ENCODE results near the gene SELL.
"Not testable (repeated sequence)": the region's sequence is repeated elsewhere in the genome, so short reads cannot be mapped to it uniquely, and the experiment has no call there.

The SELL gene

DNA sequence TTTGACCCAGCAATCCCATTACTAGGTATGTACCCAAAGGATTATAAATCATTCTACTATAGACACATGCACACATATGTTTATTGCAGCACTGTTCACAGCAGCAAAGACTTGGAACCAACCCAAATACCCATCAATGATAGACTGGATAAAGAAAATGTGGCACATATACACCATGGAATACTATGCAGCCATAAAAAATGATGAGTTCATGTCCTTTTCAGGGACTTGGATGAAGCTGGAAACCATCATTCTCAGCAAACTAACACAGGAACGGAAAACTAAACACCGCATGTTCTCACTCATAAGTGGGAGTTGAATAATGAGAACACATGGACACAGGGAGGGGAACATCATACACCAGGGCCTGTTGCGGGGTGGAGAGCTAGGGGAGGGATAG, 41.2 kb downstream of the SELL start:
- DNase-seq (ENCODE audit: extremely low read depth in 1 of 2, low read depth in 1 of 2), result not testable (repeated sequence)

DNA sequence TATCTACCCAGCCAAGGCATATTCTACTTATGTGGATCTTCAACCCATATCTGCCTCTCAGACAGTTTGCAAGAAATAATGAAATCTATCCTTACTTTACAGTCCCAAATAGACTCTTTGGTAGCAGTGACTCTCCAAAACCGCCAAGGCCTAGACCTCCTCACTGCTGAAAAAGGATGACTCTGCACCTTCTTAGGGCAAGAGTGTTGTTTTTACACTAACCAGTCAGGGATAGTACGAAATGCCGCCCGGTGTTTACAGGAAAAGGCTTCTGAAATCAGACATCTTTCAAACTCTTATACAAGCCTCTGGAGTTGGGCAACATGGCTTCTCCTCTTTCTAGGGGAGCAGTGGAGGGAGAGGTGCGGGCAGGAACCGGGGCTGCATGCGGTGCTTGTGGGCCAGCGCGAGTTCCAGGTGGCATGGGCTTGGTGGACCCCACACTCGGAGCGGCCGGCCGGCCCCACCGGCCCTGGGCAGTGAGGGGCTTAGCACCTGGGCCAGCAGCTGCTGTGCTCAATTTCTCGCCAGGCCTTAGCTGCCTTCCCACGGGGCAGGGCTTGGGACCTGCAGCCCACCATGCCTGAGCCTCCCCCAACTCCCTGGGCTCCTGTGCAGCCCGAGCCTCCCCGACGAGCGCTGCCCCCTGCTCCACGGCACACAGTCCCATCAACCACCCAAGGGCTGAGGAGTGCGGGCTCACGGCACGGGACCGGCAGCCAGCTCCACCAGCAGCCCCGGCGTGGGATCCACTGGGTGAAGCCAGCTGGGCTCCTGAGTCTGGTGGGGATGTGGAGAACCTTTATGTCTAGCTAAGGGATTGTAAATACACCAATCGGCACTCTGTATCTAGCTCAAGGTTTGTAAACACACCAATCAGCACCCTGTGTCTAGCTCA, 43.5 kb downstream of the SELL start:
- not testable (repeated sequence) for DNase-seq (ENCODE audit: extremely low read depth in 1 of 2, low read depth in 1 of 2)

DNA sequence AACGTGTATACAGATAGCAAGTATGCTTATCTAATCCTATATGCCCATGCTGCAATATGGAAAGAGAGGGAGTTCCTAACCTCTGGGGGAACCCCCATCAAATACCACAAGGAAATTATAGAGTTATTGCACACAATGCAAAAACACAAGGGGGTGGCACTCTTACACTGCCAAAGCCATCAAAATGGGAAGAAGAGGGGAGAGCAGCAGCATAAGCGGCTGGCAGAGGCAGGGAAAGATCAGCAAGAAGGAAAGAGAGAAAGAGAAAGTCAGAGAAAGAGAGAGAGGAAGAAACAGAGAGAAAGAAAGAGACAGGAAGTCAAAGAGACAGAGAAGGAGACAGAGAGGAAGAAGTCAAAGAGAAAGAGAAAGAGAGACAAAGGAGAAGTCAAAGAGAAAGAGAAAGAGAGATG, 44.2 kb downstream of the SELL start:
- not testable (repeated sequence) for DNase-seq (ENCODE audit: extremely low read depth in 1 of 2, low read depth in 1 of 2)

DNA sequence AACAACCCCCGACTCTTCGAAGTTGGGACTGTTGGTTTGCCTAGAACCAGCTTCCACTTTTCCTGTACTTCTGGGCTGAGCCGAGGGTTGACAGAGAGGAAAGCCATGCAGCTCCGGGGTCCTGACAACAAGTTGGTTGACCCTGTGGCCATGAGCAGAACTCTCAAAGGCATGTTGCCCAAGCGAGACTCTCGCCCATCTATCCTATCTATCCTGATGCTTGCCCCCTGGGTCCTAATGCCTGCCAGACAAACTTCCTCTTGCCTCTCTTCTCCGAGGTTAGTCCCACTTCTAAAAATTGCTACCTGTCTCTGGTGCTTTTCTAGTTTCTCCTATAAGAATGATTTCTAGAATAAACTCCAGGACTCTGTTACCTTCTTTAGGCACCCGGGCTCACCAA, 48.7 kb downstream of the SELL start:
- not testable (repeated sequence) for DNase-seq (ENCODE audit: extremely low read depth in 1 of 2, low read depth in 1 of 2)

DNA sequence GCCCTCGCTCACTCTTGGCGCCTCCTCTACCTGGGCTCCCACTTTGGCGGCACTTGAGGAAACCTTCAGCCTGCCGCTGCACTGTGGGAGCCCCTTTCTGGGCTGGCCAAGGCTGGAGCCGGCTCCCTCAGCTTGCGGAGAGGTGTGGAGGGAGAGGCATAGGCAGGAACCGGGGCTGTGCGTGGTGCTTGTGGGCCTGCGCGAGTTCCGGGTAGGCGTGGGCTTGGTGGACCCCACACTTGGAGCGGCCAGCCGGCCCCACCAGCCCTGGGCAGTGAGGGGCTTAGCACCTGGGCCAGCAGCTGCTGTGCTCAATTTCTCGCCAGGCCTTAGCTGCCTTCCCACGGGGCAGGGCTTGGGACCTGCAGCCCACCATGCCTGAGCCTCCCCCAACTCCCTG, 50.4 kb downstream of the SELL start:
- DNase-seq (ENCODE audit: extremely low read depth in 1 of 2, low read depth in 1 of 2), result not testable (repeated sequence)

DNA sequence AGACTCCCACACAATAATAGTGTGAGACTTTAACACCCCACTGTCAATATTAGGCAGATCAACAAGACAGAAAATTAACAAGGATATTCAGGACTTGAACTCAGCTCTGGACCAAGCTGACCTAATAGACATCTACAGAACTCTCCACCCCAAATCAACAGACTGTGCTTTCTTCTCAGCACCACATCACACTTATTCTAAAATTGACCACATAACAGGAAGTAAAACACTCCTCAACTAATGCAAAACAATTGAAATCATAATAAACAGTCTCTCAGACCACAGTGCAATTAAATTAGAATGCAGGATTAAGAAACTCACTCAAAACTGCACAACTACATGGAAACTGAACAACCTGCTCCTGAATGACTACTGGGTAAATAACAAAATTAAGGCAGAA, 52.6 kb downstream of the SELL start:
- not testable (repeated sequence) for DNase-seq (ENCODE audit: extremely low read depth in 1 of 2, low read depth in 1 of 2)

DNA sequence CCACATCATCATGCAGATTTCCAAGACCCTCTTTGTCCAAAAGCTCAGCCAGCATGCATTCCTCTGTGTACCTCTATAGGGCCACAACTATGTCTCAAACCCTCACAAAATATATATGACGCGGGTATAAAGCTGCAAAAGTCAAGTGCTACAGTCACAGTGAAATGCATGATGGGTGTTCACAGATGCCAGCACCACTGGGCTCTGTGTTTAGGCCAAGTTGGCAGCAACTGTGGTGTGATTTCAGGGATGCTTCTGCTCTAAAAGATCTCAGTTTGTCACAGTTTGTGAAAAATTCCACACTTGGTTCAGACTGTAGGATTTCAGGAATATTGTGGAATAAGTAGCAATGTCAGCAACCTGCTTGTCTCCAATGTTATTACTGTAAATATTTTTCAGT, 57.5 kb downstream of the SELL start:
- no peak for DNase-seq (ENCODE audit: extremely low read depth in 1 of 2, low read depth in 1 of 2)

DNA sequence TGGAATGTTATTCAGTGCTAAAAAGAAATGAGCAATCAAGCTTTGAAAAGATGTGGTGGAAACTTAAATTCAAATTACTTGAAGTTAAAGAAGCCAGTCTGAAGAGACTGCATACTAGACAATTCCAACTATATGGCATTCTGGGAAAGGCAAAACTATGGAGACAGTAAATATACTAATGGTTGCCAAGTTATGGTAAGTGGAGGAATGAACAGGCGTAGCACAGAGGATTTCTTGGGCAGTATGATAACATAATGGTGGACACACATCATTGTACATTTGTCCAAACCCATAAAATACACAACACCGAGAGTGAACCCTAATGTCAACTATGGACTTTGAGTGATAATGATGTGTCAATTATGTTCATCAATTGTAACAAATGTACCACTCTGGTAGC, 60.4 kb downstream of the SELL start:
- DNase-seq (ENCODE audit: extremely low read depth in 1 of 2, low read depth in 1 of 2), result no peak

DNA sequence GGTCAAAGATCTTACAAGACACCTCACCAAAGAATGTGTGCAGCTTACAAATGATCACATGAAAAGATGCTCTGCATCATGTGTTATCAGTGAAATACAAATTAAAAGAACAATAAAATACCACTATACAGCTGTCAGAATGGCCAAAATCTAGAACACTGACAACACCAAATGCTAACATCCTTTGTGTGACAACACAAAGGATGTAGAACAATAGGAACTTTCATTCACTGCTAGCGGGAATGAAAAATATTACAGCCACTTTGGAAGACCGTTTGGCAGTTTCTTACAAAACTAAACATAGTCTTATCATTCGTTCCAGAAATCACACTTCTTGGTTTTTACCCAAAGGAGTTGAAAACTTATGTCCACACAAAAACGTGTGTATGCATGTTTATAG, 60.9 kb downstream of the SELL start:
- no peak for DNase-seq (ENCODE audit: extremely low read depth in 1 of 2, low read depth in 1 of 2)

DNA sequence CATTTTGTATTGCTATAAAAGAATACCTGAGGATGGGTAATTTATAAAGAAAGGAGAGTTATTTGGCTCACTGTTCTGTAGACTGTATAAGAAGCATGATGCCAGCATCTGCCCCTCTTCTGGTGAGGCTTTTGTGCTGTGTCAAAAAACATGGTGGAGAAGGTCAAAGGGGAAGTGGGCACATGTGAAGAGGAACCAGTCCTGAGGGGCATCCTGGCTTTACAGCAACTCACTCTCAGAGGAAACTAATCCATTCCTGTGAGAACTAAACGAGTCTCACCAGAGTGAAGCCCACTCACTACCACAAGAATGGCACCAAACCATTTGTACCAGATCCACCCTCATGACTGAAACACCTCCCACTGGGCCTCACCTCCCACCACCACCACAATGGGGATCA, 62.7 kb downstream of the SELL start:
- DNase-seq (ENCODE audit: extremely low read depth in 1 of 2, low read depth in 1 of 2), result no peak

DNA sequence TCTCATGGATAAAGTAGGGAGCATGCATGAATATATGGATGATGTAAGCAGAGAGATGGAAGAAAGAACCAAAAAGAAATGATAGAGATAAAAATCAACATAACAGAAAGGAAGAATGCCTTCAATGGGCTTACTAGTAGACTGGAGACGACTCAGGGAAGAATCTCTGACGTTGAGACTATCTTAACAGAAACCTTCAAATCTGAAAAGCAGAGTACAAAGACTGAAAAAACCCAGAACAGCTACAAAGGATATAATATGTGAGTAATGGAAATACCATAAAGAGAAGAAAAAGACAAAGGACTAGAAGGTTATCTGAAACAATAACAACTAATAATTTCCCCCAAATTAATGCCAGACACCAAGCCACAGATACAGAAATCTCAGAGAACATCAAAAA, 63.2 kb downstream of the SELL start:
- no peak for DNase-seq (ENCODE audit: extremely low read depth in 1 of 2, low read depth in 1 of 2)

DNA sequence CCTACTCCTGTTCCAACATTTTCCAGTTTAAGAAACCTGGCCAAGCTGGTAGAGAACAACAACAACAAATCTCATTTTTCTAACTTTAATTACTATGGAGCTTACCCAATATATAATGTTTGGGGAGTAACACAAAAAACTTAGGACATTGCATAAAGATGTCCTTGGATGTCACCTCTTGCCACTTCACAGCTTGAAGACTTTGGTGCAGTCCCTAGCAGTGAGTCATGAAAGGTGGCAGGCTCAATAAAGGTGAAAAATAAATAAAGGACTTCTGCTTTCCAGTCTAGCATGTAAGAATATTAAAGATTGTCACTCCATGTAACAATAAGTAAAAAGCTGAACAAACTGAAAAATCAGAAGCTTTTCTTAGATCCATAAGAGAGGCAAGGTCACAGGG, 63.9 kb downstream of the SELL start:
- DNase-seq (ENCODE audit: extremely low read depth in 1 of 2, low read depth in 1 of 2), result no peak

DNA sequence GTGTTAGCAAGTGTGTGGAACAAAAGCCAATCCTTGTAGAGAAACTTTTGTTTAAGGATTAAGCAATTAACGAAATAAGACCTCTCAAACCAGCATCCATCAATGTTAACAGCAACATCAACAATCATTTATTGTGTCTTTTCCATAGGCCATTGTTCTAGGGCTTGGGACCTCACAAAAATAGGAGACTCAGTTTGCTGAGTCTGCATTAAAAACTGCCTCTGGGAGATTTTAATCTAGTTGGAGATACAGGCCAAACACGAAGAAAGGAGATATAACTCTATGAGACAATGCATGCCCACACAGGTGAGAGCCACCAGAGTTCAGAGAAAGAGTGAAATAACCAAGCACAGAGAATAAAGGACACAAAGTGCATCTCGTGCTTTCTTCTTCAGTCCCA, 67.1 kb downstream of the SELL start:
- no peak for DNase-seq (ENCODE audit: extremely low read depth in 1 of 2, low read depth in 1 of 2)

Data from stimulated activated CD8-positive, alpha-beta memory T cell treated with anti-CD3 and anti-CD28 coated beads, Interleukin-7, amount 100 ng/mL, for 48 hours (primary cell).